OCI-LY7 (cell line): Measurements from ENCODE around the gene COL23A1.

ENCODE experiments used
- CTCF ChIP-seq: fragments of 200-600 bp; sonication (generic); conservative IDR thresholded peaks from 2 replicates; pipeline ENCODE4 v1.5.1; 2014; ENCODE audit warnings: mild to moderate bottlenecking, antibody characterized with exemption, low read length, moderate library complexity, mixed read lengths
- EZH2phosphoT487 ChIP-seq: fragments of 200-600 bp; sonication (generic); IDR thresholded peaks from 2 replicates; pipeline ENCODE4 v1.6.1; 2018; ENCODE audit warnings: low read depth, borderline replicate concordance, mild to moderate bottlenecking, mixed run types, antibody characterized with exemption, low read length, moderate library complexity, mixed read lengths

- TF ChIP-seq CTCF (no peak), EZH2phosphoT487 (no peak)
Measured at GRCh38 chr5:178267876-178268275, 322.3 kb downstream of the COL23A1 start.
